HG02884 (cell line): Measurements from ENCODE around the gene ATRN.
"Not testable (repeated sequence)": the region's sequence is repeated elsewhere in the genome, so short reads cannot be mapped to it uniquely, and the experiment has no call there.

Experiments
- ATAC-seq: cut with Tn5 transposase; IDR thresholded peaks from one replicate; pipeline ENCODE4 v1.9.1; 2021; ENCODE audit warnings: mild to moderate bottlenecking, moderate library complexity; ENCODE audit not compliant: unreplicated experiment

ATRN gene

DNA sequence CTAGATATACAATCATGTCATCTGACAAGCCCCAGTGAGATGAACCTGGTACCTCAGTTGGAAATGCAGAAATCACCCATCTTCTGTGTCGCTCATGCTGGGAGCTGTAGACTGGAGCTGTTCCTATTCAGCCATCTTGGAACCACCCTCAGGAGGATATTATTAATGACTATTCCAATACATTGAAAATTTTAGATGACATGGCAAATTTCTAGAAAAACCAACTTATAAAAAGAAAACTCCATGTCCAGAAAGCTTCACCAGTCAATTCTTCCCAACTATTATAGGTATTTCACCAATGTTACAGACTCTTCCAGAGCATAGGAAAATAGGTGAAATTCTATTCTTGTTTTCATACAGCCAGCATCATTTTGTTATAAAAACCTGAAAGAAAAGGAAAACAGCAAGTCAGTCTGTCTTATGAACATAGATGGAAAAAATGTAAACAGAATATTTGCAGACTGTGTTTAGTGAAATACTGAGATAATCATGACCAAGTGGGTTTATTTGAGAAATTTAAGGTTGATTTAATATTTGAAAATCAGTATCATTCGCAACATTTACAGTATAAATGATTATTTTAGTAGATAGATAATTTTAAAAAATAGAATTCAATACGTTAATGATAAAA, 43.3 kb downstream of the ATRN start:
- no peak for ATAC-seq

DNA sequence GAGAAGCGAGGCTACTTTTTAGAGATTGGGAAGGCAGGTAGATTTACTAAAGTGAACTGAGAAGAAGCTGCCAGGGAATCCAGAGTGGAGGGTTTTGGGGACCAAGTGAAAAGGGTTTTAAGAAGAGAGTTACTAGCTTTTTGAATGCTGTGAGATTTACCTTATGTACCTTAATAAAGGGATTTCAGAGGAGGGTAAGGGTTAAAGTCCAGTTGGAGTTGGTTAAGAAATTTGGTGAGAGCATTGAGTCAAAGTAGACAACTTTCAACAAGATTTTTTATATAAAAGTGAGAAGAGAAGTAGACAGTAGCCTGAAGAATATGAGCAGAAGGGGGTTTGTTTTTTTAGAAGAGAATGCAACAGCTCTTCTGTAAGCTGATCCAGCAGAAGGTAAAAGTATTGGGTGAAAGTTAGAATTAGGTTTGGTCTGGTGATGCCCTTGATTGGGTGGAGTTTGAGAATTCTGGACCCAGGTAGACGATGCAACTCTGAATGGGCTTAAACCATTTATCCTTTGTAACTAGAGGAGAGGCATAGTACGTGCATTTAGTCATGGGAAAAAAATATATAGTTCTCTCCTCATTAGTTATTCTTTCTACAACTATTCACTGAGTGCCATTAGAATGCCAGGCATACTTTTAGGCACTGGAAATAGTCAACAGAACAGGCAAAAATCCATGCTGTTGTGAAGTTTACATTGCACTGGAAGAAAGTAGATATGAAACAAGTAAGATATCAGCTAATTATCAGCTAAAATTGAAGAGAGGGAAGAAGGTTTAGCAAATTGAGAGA, 44.8 kb downstream of the ATRN start:
- no peak for ATAC-seq

DNA sequence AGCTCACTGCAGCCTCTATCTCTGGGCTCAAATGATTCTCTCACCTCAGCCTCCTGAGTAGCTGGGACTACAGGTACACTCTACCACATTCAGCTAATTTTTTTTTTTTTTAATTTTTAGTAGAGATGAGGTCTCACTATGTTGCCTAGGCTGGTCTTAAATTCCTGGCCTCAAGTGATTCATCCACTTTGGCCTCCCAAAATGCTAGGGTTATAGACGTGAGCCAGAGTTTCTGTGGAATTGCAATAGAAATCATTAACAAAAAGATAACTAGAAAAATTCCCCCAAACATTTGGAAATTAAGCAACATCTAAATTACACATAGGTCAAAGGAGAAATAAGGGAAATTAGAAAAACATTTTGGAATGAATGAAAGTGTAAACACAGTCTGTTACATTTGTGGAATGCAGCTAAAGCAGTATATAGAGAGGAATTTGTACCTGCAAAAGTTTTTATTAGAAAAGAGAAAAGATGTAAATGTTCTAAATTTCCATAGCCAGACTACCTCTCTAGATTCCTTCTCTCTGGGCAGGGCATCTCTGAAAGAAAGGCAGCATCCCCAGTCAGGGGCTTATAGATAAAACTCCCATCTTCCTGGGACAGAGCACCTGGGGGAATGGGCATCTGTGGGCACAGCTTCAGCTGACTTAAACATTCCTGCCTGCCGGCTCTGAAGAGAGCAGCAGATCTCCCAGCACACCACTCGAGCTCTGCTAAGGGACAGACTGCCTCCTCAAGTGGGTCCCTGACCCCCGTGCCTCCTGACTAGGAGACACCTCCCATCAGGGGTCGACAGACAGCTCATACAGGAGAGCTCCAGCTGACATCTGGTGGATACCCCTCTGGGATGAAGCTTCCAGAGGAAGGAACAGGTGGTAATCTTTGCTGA, 51.3 kb downstream of the ATRN start:
- no peak for ATAC-seq

DNA sequence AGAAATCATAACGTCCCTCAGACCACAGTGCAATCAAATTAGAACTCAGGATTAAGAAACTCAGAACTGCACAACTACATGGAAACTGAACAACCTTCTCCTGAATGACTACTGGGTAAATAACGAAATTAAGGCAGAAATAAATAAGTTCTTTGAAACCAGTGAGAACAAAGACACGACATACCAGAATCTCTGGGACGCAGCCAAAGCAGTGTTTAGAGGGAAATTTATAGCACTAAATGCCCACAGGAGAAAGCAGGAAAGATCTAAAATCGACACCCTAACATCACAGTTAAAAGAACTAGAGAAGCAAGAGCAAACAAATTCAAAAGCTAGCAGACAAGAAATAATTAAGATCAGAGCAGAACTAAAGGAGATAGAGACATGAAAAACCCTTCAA, 53.9 kb downstream of the ATRN start:
- not testable (repeated sequence) for ATAC-seq

DNA sequence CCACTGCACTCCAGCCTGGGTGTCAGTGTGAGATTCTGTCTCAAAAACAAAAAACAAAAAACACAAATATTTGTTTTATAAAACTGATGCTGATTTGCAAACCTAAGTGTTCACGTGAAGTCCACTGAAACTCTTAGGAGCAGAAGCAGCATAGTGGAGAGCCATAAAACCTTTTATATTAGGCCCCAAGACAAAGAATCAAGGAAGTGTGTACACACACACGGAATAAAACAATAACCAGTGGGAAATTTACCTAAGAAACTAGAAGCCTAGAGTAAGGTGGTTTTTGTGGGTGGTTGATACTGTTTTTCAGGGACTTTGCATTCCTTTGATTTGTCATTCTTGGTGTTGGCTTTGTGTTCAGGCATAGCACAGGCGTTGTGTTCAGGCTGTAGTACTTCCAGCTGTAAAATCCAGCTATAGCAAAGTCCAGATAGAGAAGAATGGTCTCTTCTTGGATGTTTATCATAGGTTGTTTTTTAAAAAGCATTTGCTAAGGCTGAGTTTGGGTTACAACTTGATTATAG, 61.3 kb downstream of the ATRN start:
- no peak for ATAC-seq

DNA sequence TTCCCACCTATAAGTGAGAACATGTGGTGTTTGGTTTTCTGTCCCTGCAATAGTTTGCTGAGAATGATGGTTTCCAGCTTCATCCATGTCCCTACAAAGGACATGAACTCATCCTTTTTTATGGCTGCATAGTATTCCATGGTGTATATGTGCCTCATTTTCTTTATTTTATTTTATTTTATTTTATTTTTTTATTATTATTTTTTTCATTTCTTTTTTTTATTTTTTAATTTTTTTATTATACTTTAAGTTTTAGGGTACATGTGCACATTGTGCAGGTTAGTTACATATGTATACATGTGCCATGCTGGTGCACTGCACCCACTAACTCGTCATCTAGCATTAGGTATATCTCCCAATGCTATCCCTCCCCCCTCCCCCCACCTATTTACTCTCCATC, 66.9 kb downstream of the ATRN start:
- ATAC-seq = not testable (repeated sequence)

DNA sequence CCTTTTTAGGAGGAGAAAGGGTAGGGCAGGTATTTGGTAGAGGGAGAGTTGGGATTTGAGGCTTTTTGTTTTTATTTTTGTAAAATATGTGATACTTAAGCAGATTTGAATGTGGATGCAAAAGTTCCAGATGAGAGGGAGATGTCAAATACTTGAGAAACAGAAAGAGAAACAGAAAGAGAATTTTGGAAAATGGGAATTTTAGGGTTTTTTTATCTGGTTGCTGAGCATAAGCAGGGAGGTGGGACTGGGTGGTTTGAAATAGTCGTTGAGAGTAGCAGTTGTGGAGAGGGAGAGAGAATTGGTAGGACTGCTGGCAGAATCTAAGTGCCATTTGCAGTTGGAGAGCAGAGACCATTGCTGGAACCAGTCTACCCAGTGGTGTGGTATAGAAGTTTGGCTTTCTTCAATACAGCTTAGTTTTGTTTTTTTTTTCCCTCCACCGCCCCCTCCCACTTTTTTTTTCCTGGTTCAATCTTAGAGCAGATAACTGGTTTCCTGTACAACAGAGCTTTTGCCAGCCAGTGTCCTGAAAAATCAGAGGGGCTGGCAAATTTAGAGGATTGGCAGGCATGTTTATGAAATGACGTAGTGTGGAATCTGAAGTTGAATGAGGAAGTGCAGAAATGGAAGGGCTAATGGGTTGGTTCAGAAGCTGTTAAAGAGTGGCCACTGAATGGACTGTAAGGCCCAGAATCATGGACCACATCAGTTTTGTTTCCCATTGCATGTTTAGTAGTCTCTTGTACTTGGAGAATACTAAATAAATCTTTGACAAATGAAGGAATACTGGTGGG, 68.7 kb downstream of the ATRN start:
- ATAC-seq = no peak

DNA sequence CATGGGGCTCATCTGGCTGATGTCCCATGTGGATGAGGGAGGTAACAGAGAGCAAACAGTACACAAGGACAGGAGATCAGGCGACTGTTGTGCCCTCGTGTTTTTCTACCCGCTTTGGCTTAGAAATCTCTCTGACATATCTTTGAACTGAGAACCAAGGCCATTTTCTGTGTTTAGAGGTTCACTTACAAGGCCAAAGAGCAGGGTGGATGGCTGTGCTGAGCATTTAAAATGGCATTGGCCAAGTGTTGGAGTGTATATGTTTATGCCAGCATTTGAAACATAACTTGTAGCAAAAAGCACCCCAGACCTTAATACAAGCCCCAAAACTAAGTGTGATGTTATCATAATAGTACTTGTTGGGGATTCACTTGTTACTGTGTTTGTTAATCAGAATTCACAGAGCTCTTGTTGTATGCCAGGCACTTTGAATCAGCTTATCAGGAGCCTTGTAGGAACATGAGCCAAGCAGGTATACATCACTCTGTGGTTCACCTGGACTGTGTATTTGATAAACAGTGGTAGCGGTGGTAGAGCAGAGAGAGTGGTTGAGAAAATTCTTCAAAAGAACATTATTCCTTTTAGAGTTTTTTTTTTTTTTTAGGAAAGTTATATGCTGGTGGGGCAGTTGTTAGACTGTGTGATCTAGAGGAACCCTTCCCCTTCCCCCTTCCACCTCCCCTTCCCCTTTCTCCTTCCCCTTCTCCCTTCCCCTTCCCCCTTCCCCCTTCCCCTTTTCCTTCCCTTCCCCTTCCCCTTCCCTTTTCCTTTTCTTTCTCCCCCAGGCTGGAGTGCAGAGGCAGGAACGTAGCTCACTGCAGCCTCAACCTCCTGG, 71.3 kb downstream of the ATRN start:
- ATAC-seq = no peak

DNA sequence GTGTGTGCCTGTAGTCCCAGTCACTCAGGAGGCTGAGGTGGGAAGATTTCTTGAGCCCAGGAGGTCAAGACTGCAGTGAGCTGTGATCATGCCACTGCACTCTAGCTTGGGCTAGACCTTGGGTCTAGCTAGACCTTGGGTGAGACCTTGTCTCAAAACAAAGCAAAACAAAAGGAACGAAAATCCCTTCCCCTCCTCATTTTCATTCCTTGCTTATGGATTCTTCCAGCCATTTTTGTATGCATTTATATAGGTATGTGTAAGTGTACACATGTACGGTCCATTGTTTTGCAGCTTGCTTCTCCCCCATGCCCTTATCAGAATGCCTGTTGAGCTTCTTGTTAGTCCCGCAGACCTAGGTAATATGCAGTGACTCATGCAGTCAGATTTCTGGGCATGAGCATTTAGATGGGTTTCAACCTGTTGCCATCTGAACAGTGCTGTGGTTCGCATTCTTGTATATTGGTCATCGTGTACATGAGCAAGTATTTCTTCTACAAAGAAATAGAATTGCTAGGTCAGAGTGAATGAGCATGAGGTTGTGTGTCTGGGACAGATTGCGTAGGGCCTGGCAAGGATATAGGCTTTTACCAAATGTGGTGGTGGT, 73.2 kb downstream of the ATRN start:
- no peak for ATAC-seq

DNA sequence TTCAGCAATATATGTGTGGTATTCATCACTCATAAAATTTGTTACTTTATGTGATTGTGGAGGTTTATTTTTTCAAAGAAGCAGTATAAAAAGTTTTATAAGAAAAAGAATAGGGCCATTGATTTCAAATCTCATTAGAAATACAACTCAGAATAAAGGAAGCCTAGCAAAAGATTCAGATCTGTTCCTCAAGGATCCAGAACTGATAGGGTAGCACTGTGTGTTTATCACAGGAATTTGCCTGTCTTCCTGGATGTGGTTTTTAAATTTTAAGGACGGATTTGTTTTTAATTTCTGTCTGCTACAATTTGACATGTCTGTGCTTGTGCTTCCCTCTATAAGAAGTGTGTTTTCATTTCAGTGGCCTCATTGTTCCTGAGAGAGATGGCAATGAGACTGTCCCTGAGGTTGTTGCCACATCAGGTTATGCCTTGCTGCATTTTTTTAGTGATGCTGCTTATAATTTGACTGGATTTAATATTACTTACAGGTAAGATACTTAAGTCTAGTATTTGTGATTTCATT, 74.6 kb downstream of the ATRN start:
- no peak for ATAC-seq

DNA sequence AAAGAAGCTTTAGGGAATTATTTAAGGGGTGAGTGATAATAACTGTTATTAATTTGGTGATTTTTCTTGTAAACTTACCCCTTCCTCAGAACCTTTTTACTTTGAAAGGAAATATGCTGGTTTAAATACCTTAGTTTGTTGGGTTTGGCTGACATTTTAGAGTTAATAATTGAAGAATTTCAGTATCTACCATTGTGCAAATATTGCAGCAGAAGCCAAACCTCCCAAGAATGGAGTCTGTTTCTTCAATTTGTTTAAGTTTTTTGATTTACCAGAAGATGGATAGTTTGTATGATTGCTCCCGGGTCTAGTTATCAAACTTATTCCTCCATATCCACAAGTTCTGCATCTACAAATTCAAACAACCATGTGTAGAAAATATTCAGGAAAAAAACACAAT, 77.1 kb downstream of the ATRN start:
- no peak for ATAC-seq

DNA sequence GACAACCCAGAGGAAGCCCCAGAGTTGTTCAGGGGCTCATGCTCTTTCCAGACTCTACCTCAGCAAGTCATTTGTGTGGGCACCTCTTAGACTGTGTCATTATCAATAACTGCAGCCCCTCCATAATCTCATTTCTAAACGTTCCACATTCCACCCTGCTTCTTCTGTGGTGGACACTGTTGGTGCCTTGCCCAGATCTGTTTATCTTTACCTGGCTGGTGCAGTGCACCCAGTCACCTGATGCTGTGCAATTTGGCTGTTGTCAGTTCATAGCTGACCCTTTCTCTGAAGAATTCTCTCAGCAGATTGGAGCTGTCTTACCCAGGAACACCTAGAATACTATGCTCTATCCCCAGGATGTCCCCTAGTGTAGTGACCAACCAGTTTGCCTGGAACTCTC, 80.0 kb downstream of the ATRN start:
- no peak for ATAC-seq

DNA sequence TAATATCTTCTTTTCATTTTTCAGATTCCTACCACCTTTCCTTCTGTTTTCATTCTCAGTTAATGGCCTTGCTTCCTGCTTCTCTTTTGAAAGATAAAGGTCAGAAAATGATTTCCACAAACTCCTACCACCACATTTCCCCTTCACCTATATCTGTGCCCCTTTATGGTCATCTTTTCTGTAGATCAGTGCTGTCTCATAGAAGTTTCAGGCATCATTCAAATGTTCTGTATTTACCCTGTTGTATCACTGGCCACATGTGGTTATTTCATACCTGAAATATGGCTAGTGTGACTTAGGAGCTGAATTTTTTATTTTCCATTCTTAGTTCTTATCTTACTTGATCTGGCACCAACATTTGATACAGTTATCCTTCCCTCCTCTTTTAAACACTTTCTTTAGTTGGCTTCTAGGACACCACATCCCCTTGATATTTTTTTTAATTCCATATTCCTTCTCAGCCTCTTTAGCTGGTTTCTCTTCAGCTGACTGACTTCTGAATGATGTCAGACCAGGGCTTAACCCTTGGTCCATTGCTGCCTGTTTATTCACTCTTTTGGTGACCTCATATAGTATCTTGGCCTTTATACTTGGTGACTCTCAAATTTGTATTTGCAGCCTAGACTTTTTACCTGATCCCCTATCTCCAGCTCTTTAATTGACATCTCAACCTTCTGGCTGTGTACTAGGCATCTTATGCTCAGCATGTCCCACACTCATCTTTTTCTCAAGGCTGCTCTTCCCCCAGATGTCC, 81.0 kb downstream of the ATRN start:
- no peak for ATAC-seq

DNA sequence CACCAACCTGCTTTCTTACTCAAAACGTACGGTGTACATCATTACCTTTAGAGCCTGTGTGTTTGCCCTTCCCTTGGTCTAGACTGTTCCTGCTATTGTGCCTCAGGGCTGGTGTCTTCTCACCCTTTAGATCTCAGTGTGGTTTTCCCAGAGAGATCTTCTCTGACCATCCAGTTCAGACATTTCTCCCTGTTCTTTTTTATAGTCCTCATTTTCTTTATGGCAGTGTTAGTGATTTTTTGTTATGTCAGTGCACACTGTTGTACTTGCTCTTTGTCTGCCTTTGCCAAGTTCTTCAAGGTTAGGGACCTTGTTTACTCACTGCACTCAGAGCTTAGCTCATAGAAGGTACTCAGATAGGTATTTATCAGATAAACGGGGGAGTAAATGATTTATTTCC, 82.8 kb downstream of the ATRN start:
- no peak for ATAC-seq

DNA sequence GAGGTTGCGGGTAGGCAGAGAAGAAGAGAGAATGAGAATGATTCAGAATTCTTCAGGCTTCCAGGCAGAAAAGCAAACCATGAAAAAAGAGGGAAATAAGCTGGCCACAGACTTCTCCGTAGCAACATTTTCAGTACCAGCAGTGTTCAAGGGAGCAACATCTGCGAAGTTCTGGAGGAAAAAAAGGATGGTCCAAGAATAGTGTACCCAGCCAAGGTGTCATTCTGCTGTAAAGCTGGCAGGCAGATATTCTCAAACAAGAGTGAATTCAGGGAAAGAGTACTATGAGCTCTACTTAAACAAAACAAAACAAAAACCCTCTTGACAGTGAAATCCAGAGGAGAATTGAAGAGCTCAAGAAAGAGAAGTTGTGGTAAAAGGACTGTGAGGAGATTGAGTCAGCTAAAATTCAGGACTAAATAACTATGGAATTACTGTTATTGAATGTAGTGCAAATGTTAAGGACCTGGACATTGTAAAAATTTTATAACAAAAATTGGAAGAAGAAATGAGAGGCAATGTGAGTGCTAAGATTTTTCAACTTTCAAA, 86.5 kb downstream of the ATRN start:
- no peak for ATAC-seq

DNA sequence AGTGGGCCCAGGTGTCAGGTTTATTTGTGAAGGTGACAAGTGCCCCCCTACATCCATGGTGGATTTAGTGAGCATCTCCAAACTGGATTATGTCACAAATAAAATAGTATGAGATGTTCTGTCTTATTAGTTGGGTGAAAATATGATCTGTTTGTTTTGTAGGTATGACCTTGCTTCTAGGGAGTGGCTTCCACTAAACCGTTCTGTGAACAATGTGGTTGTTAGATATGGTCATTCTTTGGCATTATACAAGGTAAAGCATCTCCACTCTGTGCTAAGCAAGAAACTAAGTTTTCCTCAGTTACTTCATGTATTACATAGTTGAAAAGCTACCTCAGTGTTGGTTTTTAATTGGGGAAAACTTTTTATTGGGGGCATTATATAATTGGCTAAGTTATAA, 88.4 kb downstream of the ATRN start:
- ATAC-seq = no peak

DNA sequence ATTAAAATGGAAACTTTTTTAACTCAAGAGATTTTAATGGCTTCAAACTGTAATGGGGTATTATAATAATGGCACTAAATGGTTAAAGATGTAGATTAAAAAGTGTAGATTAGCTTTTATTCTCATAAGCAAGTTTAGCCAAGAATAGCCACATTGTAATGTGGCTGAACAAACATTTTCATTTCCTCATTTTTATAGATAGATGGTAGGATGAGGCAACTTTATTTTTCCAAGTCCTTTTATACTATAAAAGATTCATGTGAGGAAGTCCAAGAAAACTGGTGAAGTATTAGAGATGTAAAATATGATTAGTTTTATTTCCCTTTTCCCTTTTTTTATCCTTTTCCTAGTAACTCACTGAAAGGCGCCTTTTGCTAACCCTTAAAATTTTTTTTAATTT, 88.8 kb downstream of the ATRN start:
- ATAC-seq = no peak

DNA sequence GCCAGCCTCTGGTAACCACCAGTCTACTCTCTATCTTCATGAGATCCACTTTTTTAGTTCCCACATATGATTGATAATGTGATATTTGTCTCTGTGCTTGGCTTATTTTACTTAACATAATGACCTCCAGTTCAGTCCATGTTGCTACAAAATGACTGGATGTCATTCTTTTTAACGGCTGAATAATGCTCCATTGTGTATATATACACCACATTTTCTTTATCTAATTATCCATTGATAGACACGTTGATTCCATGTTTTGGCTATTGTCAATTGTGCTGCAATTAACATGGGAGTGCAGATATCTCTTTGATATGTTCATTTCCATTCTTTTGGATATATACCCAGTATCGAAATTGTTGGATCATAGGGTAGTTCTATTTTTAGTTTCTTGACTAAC, 89.3 kb downstream of the ATRN start:
- ATAC-seq = no peak
